GM18511 (cell line): Measurements from ENCODE around the gene ERAS.
"Not testable (repeated sequence)": the region's sequence is repeated elsewhere in the genome, so short reads cannot be mapped to it uniquely, and the experiment has no call there.

Experiments used
- ATAC-seq: cut with Tn5 transposase; IDR thresholded peaks from one replicate; pipeline ENCODE4 v1.9.1; 2021; ENCODE audit warnings: mild to moderate bottlenecking, moderate library complexity; ENCODE audit not compliant: unreplicated experiment

Gene ERAS

GRCh38 chrX:48794911-48795515, 31.3 kb upstream of the ERAS start:
- no peak for ATAC-seq

- no peak for ATAC-seq
Measured at GRCh38 chrX:48798318-48798717, 28.0 kb upstream of the ERAS start.

- no peak for ATAC-seq
Measured at GRCh38 chrX:48800574-48801279, 25.6 kb upstream of the ERAS start.

- peak; percentile 89 for ATAC-seq
Measured at GRCh38 chrX:48801280-48802088, 24.8 kb upstream of the ERAS start, which contains the start of gene HDAC6. HDAC6 (plus strand) TSS chrX:48802067; CDS start chrX:48802693, 626 bp downstream.

- ATAC-seq = peak; percentile 58
Measured at GRCh38 chrX:48802089-48802904, 24.0 kb upstream of the ERAS start.

GRCh38 chrX:48802905-48803200, 23.5 kb upstream of the ERAS start:
- no peak for ATAC-seq

GRCh38 chrX:48806081-48806480, 20.2 kb upstream of the ERAS start:
- ATAC-seq = no peak

- ATAC-seq = no peak
Measured at GRCh38 chrX:48813644-48814043, 12.7 kb upstream of the ERAS start.

- ATAC-seq = no peak
Measured at GRCh38 chrX:48814722-48815121, 11.6 kb upstream of the ERAS start.

GRCh38 chrX:48815266-48815665, 11.0 kb upstream of the ERAS start:
- ATAC-seq = no peak

GRCh38 chrX:48816014-48816810, 10.1 kb upstream of the ERAS start:
- no peak for ATAC-seq

GRCh38 chrX:48818098-48818497, 8.2 kb upstream of the ERAS start:
- ATAC-seq = no peak

GRCh38 chrX:48818866-48819265, 7.4 kb upstream of the ERAS start:
- ATAC-seq = no peak

GRCh38 chrX:48819394-48819793, 6.9 kb upstream of the ERAS start:
- not testable (repeated sequence) for ATAC-seq

- ATAC-seq = no peak
Measured at GRCh38 chrX:48823053-48823452, 3.3 kb upstream of the ERAS start.

- ATAC-seq = no peak
Measured at GRCh38 chrX:48824066-48824465, 2.2 kb upstream of the ERAS start.

- ATAC-seq = no peak
Measured at GRCh38 chrX:48826876-48827653, 752 bp downstream of the ERAS start.

- ATAC-seq = no peak
Measured at GRCh38 chrX:48827654-48827968, 1.3 kb downstream of the ERAS start.

- ATAC-seq = no peak
Measured at GRCh38 chrX:48829016-48829735, 2.9 kb downstream of the ERAS start.
